Esophagus (tissue), 2 donors: Measurements from ENCODE around the gene PDE10A. TPM values are rescaled to one million over a fixed set of nuclear protein-coding genes. Genes with fewer than 3 reads are reported as not detected.
"Not testable (repeated sequence)": the region's sequence is repeated elsewhere in the genome, so short reads cannot be mapped to it uniquely, and the experiment has no call there.

Experiments used
- H3K27ac ChIP-seq, 2 donors: one replicate each; pipeline ENCODE4 v1.5.1; 2013; ENCODE audit warnings: low read depth in 2 of 2, mild to moderate bottlenecking in 2 of 2, inconsistent platforms in 1 of 2, low read length in 1 of 2, moderate library complexity in 1 of 2
- H3K27me3 ChIP-seq, 2 donors: one replicate each; pipeline ENCODE4 v1.6.1; 2013; ENCODE audit warnings: low read length in 2 of 2, control low read depth in 1 of 2, mild to moderate bottlenecking in 1 of 2; ENCODE audit not compliant: insufficient read depth in 2 of 2, control insufficient read depth in 1 of 2
- H3K36me3 ChIP-seq, 2 donors: one replicate each; pipeline ENCODE4 v1.6.1; 2013; ENCODE audit warnings: low read length in 1 of 2; ENCODE audit not compliant: control insufficient read depth in 2 of 2, insufficient read depth in 2 of 2
- H3K4me1 ChIP-seq, 2 donors: one replicate each; pipeline ENCODE4 v1.6.1; 2013; ENCODE audit warnings: low read length in 1 of 2; ENCODE audit not compliant: control insufficient read depth in 2 of 2, insufficient read depth in 2 of 2
- H3K4me3 ChIP-seq, 2 donors: one replicate each; pipeline ENCODE4 v1.5.1; 2013; ENCODE audit warnings: low read length in 2 of 2, mild to moderate bottlenecking in 2 of 2, low read depth in 1 of 2, moderate library complexity in 1 of 2
- H3K9me3 ChIP-seq, 2 donors: one replicate each; pipeline ENCODE4 v1.6.1; 2013; ENCODE audit warnings: mild to moderate bottlenecking in 2 of 2, low read depth in 1 of 2, low read length in 1 of 2, moderate library complexity in 1 of 2; ENCODE audit not compliant: control insufficient read depth in 2 of 2, insufficient read depth in 1 of 2
- WGBS, 2 donors: extraction: QIAGEN DNeasy Blood & Tissue Kit; methylation state at CpG; one replicate each; pipeline ENCODE4 v1.1.7; 2013; 5-methylcytosine and 5-hydroxymethylcytosine counted together
- polyA plus RNA-seq, 2 donors: library from polyadenylated mRNA; stranded (reverse); fragments of 200-250 nt; gene quantifications; one replicate each; pipeline ENCODE4 v1.2.3, GENCODE V29; 2013
- donor health status: healthy with polysubstance abuse.
- donor health status: Bipolar disorder and iron deficiency.

Gene PDE10A
- polyA plus RNA-seq, 2 donors = 0.21 to 0.28 TPM

DNA sequence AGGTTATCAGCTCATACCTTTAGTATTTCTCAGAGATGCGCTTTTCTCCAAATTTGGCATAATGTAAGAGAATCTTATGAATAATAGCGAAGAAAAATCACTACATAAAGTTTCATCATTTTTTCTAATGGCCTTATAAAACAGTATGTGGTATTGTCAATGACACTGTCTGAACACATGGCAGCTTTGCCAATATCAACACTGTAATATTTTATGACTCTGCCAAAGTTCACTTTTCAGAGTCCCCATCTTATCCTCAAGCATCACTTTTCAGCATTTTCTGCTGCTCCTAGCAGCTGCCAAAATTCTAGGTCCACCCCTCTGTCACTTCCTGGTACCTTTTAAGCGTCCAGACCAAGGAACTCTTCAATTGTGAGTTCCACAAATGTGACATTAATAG, 182.1 kb downstream of the PDE10A start:
- WGBS, 2 donors = 74 to 76% methylated on average over 3 of the region's 3 CpGs
- H3K9me3 ChIP-seq = no peaks in the 10 kb centered on the region
- no peak overlapping the region for H3K27ac ChIP-seq
- no peaks in the 10 kb centered on the region for H3K36me3 ChIP-seq
- H3K4me3 ChIP-seq = no peak overlapping the region
- H3K27me3 ChIP-seq = no peaks in the 10 kb centered on the region
- H3K4me1 ChIP-seq = no peaks in the 10 kb centered on the region

DNA sequence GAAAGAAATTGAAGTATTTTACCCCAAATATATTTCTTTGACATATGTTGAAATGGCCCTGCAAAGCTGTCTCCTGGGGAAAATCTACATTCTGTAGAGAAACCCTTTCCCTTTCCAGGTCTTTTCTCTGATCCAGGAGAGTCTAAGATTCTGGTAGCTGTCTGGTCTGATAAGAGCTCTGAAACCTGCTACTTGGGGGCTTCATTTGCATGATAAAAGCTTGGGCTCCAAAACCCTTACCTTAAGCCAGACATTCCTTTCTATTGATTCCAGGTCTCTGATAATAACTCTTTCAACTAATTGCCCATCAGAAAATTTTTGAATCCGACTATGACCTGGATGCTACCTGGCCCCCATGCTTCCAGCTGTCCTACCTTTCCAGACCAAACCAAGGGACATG, 184.5 kb downstream of the PDE10A start:
- no peaks in the 10 kb centered on the region for H3K27me3 ChIP-seq

DNA sequence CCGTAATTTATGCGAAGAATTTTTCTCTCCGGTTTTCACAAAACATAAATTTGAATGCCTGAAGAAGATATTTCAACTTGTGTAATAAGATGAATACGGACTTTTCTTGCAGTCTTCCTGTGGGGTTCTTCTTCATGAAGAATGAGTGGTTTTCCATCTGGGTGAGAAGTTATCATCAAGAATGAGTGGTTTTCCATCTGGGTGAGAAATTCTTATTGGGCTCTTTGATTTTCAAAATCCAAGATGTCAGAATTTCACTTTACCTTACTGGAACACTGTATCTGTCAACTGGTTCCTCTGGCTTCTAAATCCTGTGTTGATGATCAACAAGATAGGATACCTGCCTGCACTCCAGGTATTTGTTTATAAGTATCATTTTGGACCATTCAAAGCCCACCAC, 193.6 kb downstream of the PDE10A start:
- H3K36me3 ChIP-seq = no peaks in the 10 kb centered on the region
- no peaks in the 10 kb centered on the region for H3K9me3 ChIP-seq
- H3K4me1 ChIP-seq = no peaks in the 10 kb centered on the region
- H3K4me3 ChIP-seq = no peak overlapping the region
- no peaks in the 10 kb centered on the region for H3K27me3 ChIP-seq
- H3K27ac ChIP-seq = no peak overlapping the region
- WGBS, 2 donors = 90 to 94% methylated on average over 4 of the region's 4 CpGs

More for the DNA sequence above, 184.5 kb downstream of the PDE10A start:
- Histone ChIP-seq H3K4me3 (no peak overlapping the region), H3K36me3 (no peaks in the 10 kb centered on the region), H3K27ac (no peak overlapping the region), H3K9me3 (no peaks in the 10 kb centered on the region), H3K4me1 (no peaks in the 10 kb centered on the region)
- WGBS, 2 donors = 86% methylated on average over 1 of the region's 1 CpG

DNA sequence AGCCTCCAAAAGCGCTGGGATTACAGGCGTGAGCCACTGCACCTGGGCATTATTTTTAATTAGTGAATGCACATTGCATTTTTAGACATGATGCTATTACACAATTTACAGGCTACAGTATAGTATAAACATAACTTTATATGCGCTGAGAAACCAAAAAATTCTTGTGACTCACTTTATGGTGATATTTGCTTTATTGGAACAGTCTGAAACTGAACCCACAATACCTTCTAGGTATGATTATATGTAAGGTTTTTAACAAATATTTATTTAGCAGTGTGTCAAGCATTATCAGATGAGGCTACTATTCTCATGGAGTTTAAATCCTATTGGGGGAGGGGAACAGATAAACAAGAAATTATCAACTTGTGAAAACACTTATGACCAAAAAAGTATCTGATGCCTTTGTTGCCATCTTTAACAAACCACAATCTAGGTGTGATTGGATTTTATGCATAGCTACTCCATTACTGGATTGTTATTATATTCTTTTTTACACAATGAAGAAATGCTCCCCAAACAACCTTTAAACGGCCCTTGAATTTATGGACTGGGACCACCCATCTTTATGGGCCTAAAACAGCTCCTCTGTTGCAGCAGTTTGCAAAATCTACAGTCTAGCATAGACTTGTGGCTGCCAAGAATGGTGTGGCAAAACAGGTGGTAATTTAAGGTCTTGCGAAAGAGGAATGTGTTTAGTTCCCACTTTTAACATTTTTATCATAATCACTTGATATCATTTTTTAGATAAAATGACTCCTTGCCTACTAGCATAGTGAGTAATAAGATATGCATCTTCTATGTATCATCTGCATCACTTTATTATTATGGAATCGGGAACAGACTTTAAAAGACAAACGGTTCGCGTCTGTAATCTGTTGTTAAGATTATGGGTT, 194.5 kb downstream of the PDE10A start:
- WGBS, 2 donors = 89% methylated on average over 9 of the region's 9 CpGs
- no peaks in the 10 kb centered on the region for H3K4me1 ChIP-seq
- no peak overlapping the region for H3K4me3 ChIP-seq
- H3K27me3 ChIP-seq = no peaks in the 10 kb centered on the region
- H3K27ac ChIP-seq = no peak overlapping the region
- H3K9me3 ChIP-seq = peaks cover 0 to 1% of the 10 kb centered on the region in 2 donors
- no peaks in the 10 kb centered on the region for H3K36me3 ChIP-seq

DNA sequence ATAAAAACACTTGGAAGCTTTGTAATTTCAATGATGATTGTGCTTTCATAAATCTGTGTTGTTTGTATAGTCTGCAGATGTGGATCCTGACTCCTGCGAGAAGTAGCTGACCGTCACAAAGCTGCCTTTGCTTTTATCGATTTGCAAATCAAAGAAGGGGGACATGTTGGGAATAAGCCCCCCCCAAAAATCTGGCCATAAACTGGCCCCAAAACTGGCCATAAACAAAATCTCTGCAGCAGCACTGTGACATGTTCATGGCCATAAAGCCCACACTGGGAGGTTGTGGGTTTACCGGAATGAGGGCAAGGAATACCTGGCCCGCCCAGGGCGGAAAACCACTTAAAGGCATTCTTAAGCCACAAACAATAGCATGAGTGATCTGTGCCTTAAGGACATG, 199.5 kb downstream of the PDE10A start:
- not testable (repeated sequence) for H3K36me3 ChIP-seq, H3K4me3 ChIP-seq, H3K27me3 ChIP-seq, H3K9me3 ChIP-seq, H3K4me1 ChIP-seq, H3K27ac ChIP-seq
- 95 to 96% methylated on average over 6 of the region's 6 CpGs for WGBS, 2 donors

DNA sequence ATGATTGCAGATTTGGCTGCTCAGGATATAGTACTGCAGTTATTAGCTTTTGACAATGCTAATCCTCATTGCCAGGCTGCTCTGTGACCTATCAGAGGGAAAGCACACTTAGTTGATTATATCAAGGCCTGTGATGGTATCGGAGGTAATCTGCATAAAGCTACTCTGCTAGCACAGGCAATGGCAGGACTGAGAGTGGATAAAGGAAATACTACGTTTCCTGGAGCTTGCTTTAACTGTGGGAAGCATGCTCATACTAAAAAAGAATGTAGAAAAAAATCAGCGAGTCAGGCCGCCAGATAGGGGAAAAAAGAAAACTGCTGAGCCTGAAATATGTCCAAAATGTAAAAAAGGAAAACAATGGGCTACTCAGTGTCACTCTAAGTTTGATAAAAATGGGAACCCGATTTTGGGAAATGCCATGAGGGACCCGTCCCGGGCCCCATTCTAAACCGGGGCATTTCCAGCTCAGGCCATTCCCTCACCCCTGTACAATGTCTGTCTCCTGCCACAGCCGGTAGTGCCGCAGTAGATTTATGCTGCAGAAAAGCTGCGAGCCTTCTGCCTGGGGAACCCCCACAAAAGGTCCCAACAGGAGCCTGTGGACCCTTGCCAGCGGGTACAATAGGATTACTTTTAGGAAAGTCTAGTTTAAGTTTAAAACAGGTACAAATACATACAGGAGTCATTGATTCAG, 203.3 kb downstream of the PDE10A start:
- H3K4me3 ChIP-seq, H3K36me3 ChIP-seq, H3K4me1 ChIP-seq, H3K9me3 ChIP-seq, H3K27me3 ChIP-seq, H3K27ac ChIP-seq: not testable (repeated sequence)
- WGBS, 2 donors = 38 to 40% methylated on average over 12 of the region's 12 CpGs

DNA sequence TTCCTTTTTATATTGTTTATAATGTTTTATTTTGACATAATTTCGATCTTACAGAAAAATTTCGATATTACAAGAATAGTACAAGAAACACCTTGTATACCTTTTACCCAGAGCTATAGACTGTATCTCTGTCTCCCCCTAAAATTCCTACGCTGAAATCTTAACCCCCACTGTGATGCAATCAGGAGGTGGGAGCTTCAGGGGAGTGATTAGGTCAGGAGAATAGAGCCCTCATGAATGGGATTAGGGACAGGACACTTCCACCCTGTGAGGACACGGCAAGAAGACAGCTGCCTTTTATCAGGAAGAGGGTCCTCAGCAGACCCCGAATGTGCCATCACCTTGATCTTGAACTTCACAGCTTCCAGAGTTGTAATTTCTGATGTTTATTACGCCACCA, 204.9 kb downstream of the PDE10A start:
- WGBS, 2 donors = 79% methylated on average over 6 of the region's 6 CpGs
- H3K27me3 ChIP-seq = peaks cover 0 to 3% of the 10 kb centered on the region in 2 donors
- H3K36me3 ChIP-seq = no peaks in the 10 kb centered on the region
- peaks cover 0 to 4% of the 10 kb centered on the region in 2 donors for H3K4me1 ChIP-seq
- no peaks in the 10 kb centered on the region for H3K9me3 ChIP-seq
- no peak overlapping the region for H3K27ac ChIP-seq
- no peak overlapping the region for H3K4me3 ChIP-seq

DNA sequence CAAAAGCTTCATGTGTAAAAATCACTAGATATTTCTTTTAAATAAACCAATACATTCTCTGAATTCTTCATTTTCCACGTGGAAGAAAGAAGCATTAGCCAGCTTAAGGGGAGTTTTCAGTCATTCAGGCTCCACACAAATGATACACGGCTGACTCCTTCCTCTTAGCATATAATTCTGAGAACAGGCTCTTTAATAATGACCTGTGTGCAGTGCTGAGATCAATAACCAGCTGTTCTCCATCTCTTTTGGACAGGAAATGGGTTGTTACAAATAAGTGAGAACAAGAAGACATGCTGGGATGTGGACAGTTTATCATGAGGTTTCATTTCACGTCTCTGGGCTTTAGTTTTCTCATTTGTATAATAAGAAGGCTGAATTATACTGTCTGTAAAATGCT, 206.8 kb downstream of the PDE10A start:
- H3K4me3 ChIP-seq = no peak overlapping the region
- H3K9me3 ChIP-seq = no peaks in the 10 kb centered on the region
- 33 to 37% methylated on average over 3 of the region's 3 CpGs for WGBS, 2 donors
- peaks cover 0 to 3% of the 10 kb centered on the region in 2 donors for H3K27me3 ChIP-seq
- no peak overlapping the region for H3K27ac ChIP-seq
- H3K36me3 ChIP-seq = no peaks in the 10 kb centered on the region
- H3K4me1 ChIP-seq = peaks cover 0 to 4% of the 10 kb centered on the region in 2 donors

DNA sequence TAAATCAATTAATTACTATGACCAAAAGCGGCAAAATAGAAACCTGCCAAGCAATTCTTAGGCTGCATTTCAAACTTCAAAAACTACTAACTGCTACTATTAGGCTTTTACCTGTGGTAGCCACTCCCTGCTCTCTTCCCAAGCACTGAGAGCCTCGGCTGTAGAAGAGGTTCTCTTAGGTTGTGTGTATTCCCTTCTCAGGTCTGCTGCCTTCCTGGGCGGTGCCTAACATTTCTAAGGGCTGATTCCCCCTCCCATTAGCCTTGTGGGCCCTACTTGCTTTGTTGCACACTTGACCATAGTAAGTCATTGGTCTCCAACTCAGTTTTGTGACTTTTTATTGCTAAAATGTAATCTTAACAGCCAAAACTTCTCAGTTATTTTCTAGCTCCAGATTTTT, 207.6 kb downstream of the PDE10A start:
- peaks cover 0 to 4% of the 10 kb centered on the region in 2 donors for H3K4me1 ChIP-seq
- 77 to 82% methylated on average over 3 of the region's 3 CpGs for WGBS, 2 donors
- H3K4me3 ChIP-seq = no peak overlapping the region
- no peak overlapping the region for H3K27ac ChIP-seq
- H3K9me3 ChIP-seq = no peaks in the 10 kb centered on the region
- no peaks in the 10 kb centered on the region for H3K36me3 ChIP-seq
- peaks cover 0 to 3% of the 10 kb centered on the region in 2 donors for H3K27me3 ChIP-seq
